Breast epithelium (tissue), 4 donors: ENCODE data around the gene MRPL42. TPM values are rescaled to one million over a fixed set of nuclear protein-coding genes. Genes with fewer than 3 reads are reported as not detected.

Experiments used
- DNase-seq, 2 donors: peaks; one replicate each; pipeline ENCODE4 v3.0.0-alpha.2; 2019; ENCODE audit warnings: low spot score in 2 of 2
- H3K27ac ChIP-seq, 2 donors: fragments of 200-600 bp; sonication (generic) in 1 of 2; one replicate each; pipeline ENCODE4 v1.5.1; 2016 to 2019; ENCODE audit warnings: mild to moderate bottlenecking in 1 of 2
- H3K27me3 ChIP-seq, 2 donors: fragments of 200-600 bp; sonication (generic) in 1 of 2; one replicate each; pipeline versions ENCODE4 v1.5.1 to v1.6.0; 2017 to 2019; ENCODE audit warnings: control low read depth in 1 of 2, mild to moderate bottlenecking in 1 of 2
- H3K36me3 ChIP-seq: fragments of 200-600 bp; one replicate; pipeline ENCODE4 v1.5.1; 2019
- H3K4me1 ChIP-seq, 2 donors: fragments of 200-600 bp; sonication (generic); one replicate each; pipeline ENCODE4 v1.5.1; 2016 to 2019; ENCODE audit warnings: control low read depth in 1 of 2
- H3K4me3 ChIP-seq, 3 donors: fragments of 200-600 bp; sonication (generic); 1 replicate in 2 of 3; 2 replicates in 1 of 3; pipeline ENCODE4 v1.5.1; 2016 to 2019; ENCODE audit warnings: mild to moderate bottlenecking in 3 of 3, moderate library complexity in 2 of 3
- H3K9me3 ChIP-seq, 2 donors: fragments of 200-600 bp; sonication (generic) in 1 of 2; one replicate each; pipeline ENCODE4 v1.5.1; 2016 to 2019; ENCODE audit warnings: control low read depth in 1 of 2
- POLR2A ChIP-seq: fragments of 450-650 bp; IDR thresholded peaks from one replicate; pipeline ENCODE4 v1.6.1; 2016; ENCODE audit warnings: antibody characterized with exemption, mild to moderate bottlenecking, moderate library complexity
- POLR2AphosphoS5 ChIP-seq, 3 donors: sonication (generic); formaldehyde crosslinking; IDR thresholded peaks; one replicate each; pipeline ENCODE4 v1.6.1; 2017; ENCODE audit warnings: antibody characterized with exemption in 3 of 3
- intact Hi-C: fragments of 100-400 bp; cut with DNase I; formaldehyde crosslinking; loops from one replicate; pipeline ENCODE4 v1.15.1; 2023; ENCODE audit warnings: low total_unique reads
- total RNA-seq, 3 donors: library from RNA; depleted of rRNA; stranded (reverse); fragments of >200 nt; gene quantifications; one replicate each; pipeline ENCODE4 v1.1.0, GENCODE V29; 2016
- TF ChIP-seq, protein P1 (sequence below), 3 donors: fragments of 450-650 bp; IDR thresholded peaks; one replicate each; pipeline ENCODE4 v1.5.1; 2016 to 2017; ENCODE audit warnings: antibody characterized with exemption in 3 of 3, mild to moderate bottlenecking in 3 of 3, moderate library complexity in 3 of 3

Gene MRPL42
- 10 to 100 TPM; 24.6 to 62.3 (median 41.0) TPM for total RNA-seq

GRCh38 chr12:93467351-93468007 is at the start of gene MRPL42:
Gene MRPL42, plus strand, starts transcription at chr12:93467514. Its CDS starts 1,772 bp downstream, at chr12:93469286.
- TF ChIP-seq POLR2AphosphoS5 (IDR thresholded peaks at IDR 0.05) (peak; percentile 84 to 89 (median 85)), POLR2A (peak; percentile 71)
- TF ChIP-seq, protein P1, sequence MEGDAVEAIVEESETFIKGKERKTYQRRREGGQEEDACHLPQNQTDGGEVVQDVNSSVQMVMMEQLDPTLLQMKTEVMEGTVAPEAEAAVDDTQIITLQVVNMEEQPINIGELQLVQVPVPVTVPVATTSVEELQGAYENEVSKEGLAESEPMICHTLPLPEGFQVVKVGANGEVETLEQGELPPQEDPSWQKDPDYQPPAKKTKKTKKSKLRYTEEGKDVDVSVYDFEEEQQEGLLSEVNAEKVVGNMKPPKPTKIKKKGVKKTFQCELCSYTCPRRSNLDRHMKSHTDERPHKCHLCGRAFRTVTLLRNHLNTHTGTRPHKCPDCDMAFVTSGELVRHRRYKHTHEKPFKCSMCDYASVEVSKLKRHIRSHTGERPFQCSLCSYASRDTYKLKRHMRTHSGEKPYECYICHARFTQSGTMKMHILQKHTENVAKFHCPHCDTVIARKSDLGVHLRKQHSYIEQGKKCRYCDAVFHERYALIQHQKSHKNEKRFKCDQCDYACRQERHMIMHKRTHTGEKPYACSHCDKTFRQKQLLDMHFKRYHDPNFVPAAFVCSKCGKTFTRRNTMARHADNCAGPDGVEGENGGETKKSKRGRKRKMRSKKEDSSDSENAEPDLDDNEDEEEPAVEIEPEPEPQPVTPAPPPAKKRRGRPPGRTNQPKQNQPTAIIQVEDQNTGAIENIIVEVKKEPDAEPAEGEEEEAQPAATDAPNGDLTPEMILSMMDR (IDR thresholded peaks at IDR 0.05), result peak; percentile 46 to 74 (median 66)
- DNase-seq, result peak; percentile 84 to 90
- intact Hi-C loops, result no loop called here
- peak within 1 kb of the TSS; percentile 48 to 75 (median 72) for H3K4me3 ChIP-seq
- H3K27me3 ChIP-seq, result no peaks in the 10 kb centered on the region
- H3K36me3 ChIP-seq, result no peaks in the 10 kb centered on the region
- no peaks in the 10 kb centered on the region for H3K9me3 ChIP-seq
- H3K27ac ChIP-seq, result peak within 1 kb of the TSS; percentile 94
- H3K4me1 ChIP-seq, result peaks cover 0 to 5% of the 10 kb centered on the region in 2 donors

DNA sequence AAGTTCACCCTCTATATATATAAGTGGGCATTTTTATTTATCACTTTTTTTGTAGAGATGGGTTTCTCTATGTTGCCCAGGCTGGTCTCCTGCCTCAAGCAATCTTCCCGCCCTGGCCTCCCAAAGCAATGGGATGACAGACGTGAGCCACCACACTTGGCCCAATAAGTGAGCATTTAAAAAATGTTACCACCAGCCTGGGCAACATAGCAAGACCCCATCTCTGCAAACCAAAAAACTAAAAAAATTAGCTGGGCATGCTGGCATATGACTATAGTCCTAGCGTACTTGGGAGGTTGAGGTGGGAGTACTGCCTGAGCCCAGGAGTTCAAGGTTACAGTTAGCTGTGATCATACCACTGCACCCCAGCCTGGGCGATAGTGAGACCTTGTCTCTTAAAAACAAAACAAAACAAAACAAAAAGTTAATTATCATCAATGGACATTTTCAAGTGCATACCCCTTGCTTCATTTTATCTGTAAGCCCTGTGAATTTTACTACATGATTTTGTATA is 49.3 kb upstream of the MRPL42 start:
- H3K9me3 ChIP-seq, result no peaks in the 10 kb centered on the region
- no peaks in the 10 kb centered on the region for H3K4me1 ChIP-seq
- no peak overlapping the region for H3K4me3 ChIP-seq
- DNase-seq, result no peak
- no peaks in the 10 kb centered on the region for H3K27me3 ChIP-seq
- no peak overlapping the region for H3K27ac ChIP-seq
- intact Hi-C loops, result no loop called here
- TF ChIP-seq, protein P1 (IDR thresholded peaks at IDR 0.05), result no peak
- no peak for TF ChIP-seq POLR2A
- no peak for TF ChIP-seq POLR2AphosphoS5 (IDR thresholded peaks at IDR 0.05)
- H3K36me3 ChIP-seq, result no peaks in the 10 kb centered on the region

GRCh38 chr12:93419388-93420034 is 47.8 kb upstream of the MRPL42 start:
- intact Hi-C loops, result loop anchor here (1.0 kb wide), 1 partner anchor 7 kb away; no protein-coding TSS in a partner anchor
- H3K36me3 ChIP-seq, result no peaks in the 10 kb centered on the region
- no peak overlapping the region for H3K4me3 ChIP-seq
- no peak for DNase-seq
- TF ChIP-seq, protein P1 (IDR thresholded peaks at IDR 0.05), result peak; percentile 63 to 72 (median 71)
- no peak for TF ChIP-seq POLR2A
- no peak overlapping the region for H3K27ac ChIP-seq
- no peaks in the 10 kb centered on the region for H3K9me3 ChIP-seq
- peaks cover 0 to 10% of the 10 kb centered on the region in 2 donors for H3K4me1 ChIP-seq
- H3K27me3 ChIP-seq, result no peaks in the 10 kb centered on the region

- Histone ChIP-seq H3K27me3 (no peaks in the 10 kb centered on the region), H3K27ac (no peak overlapping the region), H3K4me1 (peaks cover 0 to 10% of the 10 kb centered on the region in 2 donors), H3K9me3 (no peaks in the 10 kb centered on the region), H3K36me3 (no peaks in the 10 kb centered on the region), H3K4me3 (no peak overlapping the region)
- no peak for DNase-seq
- no peak for TF ChIP-seq POLR2A
- no peak for TF ChIP-seq POLR2AphosphoS5 (IDR thresholded peaks at IDR 0.05)
- TF ChIP-seq, protein P1 (IDR thresholded peaks at IDR 0.05), result no peak
- intact Hi-C loops, result no loop called here
Observed at GRCh38 chr12:93422050-93422449, 45.3 kb upstream of the MRPL42 start.
